ENCODE data around the gene DTX4.

Gene DTX4

DNA sequence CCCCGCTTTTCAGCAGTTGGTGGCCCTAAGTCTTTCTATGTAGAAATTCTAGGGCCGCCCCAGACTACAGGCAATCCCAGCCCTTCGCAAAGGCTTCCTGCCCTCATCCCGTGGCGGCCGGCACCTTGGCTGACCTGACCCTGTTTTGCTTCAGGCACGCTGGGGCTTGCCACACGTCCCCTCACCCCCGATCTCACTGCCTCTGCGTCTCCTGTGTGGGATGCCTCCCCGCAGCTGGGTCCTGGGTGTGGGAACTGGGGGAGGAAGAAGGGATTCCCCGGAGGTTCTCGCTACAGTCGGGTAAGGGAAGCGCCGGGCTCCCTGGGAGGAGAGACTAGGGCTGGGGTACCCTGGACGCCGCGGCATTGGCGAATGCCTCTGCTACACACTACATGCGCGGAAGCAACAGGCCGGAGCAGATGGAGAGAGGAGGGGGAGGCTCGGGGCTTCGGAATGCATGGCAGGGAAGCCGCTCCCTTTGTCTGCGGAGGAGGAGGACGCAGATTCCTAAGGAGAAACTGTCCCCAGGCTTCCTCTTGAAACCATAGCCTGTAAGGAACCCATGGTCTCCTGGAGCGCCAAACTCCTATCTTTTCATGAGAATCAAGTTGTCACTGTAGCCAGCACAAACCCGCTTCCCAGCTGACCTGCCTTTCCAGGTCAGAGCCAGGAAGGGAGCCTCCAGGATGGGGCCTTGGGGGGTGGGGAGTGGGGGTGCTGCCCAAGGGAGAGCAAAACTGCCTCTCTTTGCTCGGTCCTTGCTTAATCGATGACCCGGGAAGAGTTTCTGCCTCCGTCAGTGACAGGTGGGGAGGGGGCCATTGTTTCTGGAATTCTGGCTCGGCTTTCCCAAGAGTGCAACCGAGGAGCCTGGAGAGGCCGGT lies 1.4 kb downstream of the DTX4 start:
- in situ Hi-C loops (cut with HindIII; ENCODE audit: low sequenced_read_pairs): no loop called here
- no peak for DNase-seq (ENCODE audit: low read depth, low spot score)
- TF ChIP-seq, protein P1, sequence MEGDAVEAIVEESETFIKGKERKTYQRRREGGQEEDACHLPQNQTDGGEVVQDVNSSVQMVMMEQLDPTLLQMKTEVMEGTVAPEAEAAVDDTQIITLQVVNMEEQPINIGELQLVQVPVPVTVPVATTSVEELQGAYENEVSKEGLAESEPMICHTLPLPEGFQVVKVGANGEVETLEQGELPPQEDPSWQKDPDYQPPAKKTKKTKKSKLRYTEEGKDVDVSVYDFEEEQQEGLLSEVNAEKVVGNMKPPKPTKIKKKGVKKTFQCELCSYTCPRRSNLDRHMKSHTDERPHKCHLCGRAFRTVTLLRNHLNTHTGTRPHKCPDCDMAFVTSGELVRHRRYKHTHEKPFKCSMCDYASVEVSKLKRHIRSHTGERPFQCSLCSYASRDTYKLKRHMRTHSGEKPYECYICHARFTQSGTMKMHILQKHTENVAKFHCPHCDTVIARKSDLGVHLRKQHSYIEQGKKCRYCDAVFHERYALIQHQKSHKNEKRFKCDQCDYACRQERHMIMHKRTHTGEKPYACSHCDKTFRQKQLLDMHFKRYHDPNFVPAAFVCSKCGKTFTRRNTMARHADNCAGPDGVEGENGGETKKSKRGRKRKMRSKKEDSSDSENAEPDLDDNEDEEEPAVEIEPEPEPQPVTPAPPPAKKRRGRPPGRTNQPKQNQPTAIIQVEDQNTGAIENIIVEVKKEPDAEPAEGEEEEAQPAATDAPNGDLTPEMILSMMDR (IDR thresholded peaks at IDR 0.05; ENCODE audit: low read depth, low read length): no peak
- H3K4me3 ChIP-seq (ENCODE audit: low read depth, low read length): peak overlapping the region; percentile 56

DNA sequence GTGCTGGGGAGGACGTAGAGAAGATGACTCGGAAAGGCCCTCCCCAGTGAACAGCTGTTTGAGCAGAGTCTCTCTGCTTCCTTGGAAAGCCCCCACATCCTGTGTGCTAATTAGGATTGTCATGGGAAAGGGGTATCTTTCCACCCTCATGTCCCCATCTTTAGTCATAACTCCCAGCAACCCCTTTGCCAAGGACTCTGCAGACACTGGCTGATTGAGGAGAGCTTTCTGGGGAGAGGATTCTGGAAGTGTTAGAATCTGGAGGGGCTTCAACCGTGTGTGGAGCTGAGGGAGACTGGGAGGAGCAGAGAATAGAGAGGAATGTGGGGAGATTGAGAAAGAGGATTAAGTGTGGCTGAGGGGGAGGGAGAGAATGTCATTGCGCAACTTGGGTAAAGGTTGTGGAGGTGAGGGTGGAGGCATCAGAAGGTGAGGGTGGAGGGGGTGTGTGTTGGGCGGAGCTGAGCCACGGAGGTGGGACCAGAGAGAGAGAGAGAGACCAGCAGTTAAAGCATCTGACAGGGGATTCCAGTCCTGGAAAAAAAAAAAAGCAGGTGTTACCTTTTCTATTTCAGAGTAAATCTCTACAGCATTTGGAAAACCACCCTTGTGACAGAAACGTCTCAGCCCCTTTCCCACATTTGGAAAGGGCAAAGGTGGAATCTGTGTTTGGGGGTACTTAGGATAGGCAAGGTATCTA lies 2.2 kb downstream of the DTX4 start:
- TF ChIP-seq, protein P1 (IDR thresholded peaks at IDR 0.05; ENCODE audit: low read depth, low read length): no peak
- in situ Hi-C loops (cut with HindIII; ENCODE audit: low sequenced_read_pairs): no loop called here
- no peak overlapping the region for H3K4me3 ChIP-seq (ENCODE audit: low read depth, low read length)
- no peak for DNase-seq (ENCODE audit: low read depth, low spot score)

DNA sequence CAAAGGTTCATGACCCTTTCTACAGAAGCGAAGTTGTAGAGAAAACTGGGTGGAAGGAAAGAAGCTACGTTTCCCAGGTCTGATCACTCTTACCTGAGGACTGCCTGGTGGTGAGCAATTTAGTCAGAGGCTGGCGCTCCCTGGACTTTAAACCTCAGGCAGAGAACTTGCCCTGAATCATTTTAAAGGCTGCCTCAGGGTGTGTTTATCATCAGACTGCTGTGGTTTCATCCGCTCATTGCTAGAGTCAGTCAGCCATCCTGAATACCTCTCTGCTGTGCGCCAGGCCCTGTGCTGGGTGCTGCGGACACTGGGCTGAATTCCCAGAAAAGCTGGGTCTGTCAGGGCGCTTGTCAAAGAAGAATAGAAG lies 2.7 kb downstream of the DTX4 start:
- DNase-seq (ENCODE audit: low read depth, low spot score): no peak

DNA sequence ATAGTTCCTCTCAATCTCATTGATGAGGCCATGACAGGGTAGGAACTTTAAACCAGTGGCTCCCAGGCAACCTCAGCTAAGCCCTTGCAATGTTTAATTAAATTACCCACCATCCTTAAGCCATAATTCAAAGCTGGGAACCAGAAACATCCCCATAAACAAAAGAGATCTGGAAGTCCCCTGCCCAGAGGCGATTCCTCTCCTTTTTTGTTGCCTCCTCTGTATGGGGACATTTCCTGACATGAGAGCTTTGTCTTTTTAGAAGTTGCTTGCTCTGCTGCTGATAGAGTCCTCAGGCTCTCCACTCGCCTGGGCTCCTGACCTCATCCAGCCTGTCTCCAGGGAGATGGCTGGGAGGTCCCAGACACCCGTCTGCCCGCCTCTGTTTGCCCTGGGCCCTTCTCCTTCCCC lies 3.2 kb downstream of the DTX4 start:
- in situ Hi-C loops (cut with HindIII; ENCODE audit: low sequenced_read_pairs): no loop called here
- no peak for DNase-seq (ENCODE audit: low read depth, low spot score)
- TF ChIP-seq, protein P1 (IDR thresholded peaks at IDR 0.05; ENCODE audit: low read depth, low read length): no peak
- no peak overlapping the region for H3K4me3 ChIP-seq (ENCODE audit: low read depth, low read length)

More for the DNA sequence above, 2.7 kb downstream of the DTX4 start:
- H3K4me3 ChIP-seq (ENCODE audit: low read depth, low read length): no peak overlapping the region
- TF ChIP-seq, protein P1 (IDR thresholded peaks at IDR 0.05; ENCODE audit: low read depth, low read length): no peak
- in situ Hi-C loops (cut with HindIII; ENCODE audit: low sequenced_read_pairs): no loop called here

DNA sequence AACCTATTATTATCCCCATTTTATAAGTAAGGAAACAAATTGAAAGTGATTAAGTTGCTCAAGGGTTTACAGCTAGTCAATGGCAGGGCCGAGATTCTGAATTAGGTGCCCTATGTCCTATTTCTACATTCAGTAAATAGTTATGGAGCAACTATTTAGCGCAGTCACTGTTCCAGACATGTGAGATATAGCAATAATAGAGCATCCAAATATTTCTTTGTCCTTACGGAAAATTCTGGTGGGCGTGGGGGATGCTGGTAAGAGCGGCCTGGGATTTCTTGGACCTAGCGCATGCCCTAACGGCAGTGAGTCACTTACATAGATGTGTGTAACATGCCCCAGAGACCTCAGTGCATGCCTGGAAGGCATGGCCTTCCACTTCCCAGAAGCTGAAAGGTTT lies 4.4 kb downstream of the DTX4 start:
- DNase-seq (ENCODE audit: low read depth, low spot score): no peak
- no peak overlapping the region for H3K4me3 ChIP-seq (ENCODE audit: low read depth, low read length)
- in situ Hi-C loops (cut with HindIII; ENCODE audit: low sequenced_read_pairs): no loop called here
- TF ChIP-seq, protein P1 (IDR thresholded peaks at IDR 0.05; ENCODE audit: low read depth, low read length): no peak

DNA sequence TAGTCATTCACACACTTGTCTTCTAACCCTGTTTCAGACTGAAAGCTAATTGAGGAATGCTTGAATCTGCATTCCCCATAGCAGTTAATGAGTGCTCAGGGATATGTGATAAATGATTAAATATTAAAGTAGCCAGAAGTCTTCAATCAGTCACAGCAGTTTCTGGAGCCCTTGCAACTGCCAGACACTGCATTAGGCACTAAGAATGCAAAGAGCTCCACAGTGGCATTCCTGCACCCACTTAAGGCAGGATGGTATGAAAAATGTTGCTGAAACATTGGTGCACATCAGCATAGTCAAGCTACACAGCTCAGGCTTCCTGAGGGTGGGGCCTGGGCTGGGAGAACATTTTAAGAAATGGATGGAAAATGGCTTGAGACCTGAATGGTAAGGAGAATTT lies 6.5 kb downstream of the DTX4 start:
- in situ Hi-C loops (cut with HindIII; ENCODE audit: low sequenced_read_pairs): no loop called here
- no peak for DNase-seq (ENCODE audit: low read depth, low spot score)
- no peak overlapping the region for H3K4me3 ChIP-seq (ENCODE audit: low read depth, low read length)
- TF ChIP-seq, protein P1 (IDR thresholded peaks at IDR 0.05; ENCODE audit: low read depth, low read length): no peak
